GM13976 (cell line): ENCODE data around the gene SUPT6H.
A peak's percentile ranks its signal among the peaks of the same experiment; 100 is the strongest.

Experiments used
- DNase-seq: peaks from one replicate; pipeline ENCODE4 v3.0.0; 2012; ENCODE audit warnings: low spot score
- in situ Hi-C: fragments of 300-500 bp; cut with MboI; formaldehyde crosslinking; loops from one replicate; pipeline ENCODE4 v1.12.0; 2022; ENCODE audit warnings: low sequenced_read_pairs, mixed read lengths, inconsistent platforms; ENCODE audit not compliant: unreplicated experiment
- TF ChIP-seq, protein P1 (sequence below): IDR thresholded peaks from 2 replicates; pipeline ENCODE4 v1.5.1; 2012; ENCODE audit warnings: borderline replicate concordance, mild to moderate bottlenecking; ENCODE audit not compliant: insufficient read depth; ENCODE audit errors: extremely low read depth, missing control alignments, control extremely low read depth

SUPT6H gene

DNA sequence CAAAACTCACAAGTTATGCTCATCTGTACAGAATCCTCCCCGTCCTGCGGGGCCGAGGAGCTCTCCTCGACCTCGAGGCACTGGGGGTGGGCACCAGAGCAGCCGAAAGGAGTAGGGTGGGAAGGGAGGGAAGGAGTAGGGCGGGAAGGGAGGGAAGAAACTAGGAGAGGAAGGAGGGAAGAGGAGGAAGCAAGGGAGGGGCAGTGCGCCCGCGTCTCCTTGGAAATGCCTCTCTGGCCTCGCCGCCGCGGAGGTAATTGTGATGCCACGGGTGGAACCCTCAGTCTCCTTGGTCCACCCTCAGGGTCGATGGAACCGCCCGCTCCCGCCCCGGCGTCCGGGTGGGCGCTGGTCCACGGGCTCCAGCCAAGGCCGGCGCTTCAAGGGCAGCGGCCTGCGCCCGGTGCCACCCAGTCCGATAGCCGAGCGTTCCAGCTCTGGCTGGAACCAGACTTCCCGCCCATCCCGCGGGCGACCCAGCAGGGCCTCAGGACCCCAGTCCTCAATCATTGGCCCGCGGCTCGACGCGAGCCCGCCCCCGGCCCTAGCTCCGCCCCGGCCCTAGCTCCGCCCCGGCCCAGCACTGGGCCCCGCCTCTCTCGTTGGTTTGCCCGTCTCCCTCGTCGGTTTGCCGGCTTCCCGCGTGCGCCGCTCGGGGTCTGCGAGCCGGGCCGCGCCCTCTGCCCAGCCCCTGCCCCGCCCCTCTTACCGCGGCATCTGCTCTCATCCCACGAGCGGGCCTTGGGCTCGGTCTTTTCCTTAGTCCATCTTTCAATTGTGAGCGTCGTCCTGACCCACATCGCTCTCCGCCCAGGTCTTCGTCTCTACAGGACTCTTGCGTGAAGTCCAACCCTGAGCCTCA lies 49.1 kb downstream of the SUPT6H start:
- TF ChIP-seq, protein P1, sequence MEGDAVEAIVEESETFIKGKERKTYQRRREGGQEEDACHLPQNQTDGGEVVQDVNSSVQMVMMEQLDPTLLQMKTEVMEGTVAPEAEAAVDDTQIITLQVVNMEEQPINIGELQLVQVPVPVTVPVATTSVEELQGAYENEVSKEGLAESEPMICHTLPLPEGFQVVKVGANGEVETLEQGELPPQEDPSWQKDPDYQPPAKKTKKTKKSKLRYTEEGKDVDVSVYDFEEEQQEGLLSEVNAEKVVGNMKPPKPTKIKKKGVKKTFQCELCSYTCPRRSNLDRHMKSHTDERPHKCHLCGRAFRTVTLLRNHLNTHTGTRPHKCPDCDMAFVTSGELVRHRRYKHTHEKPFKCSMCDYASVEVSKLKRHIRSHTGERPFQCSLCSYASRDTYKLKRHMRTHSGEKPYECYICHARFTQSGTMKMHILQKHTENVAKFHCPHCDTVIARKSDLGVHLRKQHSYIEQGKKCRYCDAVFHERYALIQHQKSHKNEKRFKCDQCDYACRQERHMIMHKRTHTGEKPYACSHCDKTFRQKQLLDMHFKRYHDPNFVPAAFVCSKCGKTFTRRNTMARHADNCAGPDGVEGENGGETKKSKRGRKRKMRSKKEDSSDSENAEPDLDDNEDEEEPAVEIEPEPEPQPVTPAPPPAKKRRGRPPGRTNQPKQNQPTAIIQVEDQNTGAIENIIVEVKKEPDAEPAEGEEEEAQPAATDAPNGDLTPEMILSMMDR = no peak
- DNase-seq = peak; percentile 96
- in situ Hi-C loops = no loop called here

- in situ Hi-C loops = no loop called here
- DNase-seq = peak; percentile 60
- TF ChIP-seq, protein P1 = no peak
These were observed 49.7 kb downstream of the SUPT6H start, which contains the start of gene PROCA1 for GRCh38 chr17:28711723-28712031. Gene PROCA1 (minus strand): TSS chr17:28711888. CDS start chr17:28711660, 228 bp downstream.

GRCh38 chr17:28712032-28712704 lies 50.2 kb downstream of the SUPT6H start:
- in situ Hi-C loops = no loop called here
- TF ChIP-seq, protein P1 = no peak
- DNase-seq = peak; percentile 87

GRCh38 chr17:28712705-28713415 lies 50.9 kb downstream of the SUPT6H start:
- DNase-seq = no peak
- in situ Hi-C loops = no loop called here
- TF ChIP-seq, protein P1 = no peak

- TF ChIP-seq, protein P1 = no peak
- in situ Hi-C loops = no loop called here
- DNase-seq = no peak
These were observed 52.3 kb downstream of the SUPT6H start for GRCh38 chr17:28714281-28714680.

DNA sequence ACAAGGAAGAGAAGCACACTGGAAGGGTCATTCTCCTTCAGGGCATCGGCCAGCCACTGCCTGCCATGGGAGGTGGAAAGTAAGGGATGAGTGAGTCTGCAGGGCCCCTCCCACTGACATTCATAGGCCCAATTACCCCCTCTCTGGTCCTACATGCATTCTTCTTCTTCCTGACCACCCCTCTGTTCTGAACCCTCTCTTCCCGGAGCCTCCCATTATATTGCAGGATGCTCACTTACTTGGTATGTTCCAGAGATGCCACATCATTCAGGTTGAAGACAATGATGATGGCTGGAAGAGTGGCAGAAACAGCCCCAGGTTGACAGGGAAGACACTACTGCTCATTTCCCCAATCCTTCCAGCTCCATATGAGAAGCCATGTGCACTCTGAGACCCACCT lies 53.2 kb downstream of the SUPT6H start:
- TF ChIP-seq, protein P1 = no peak
- no peak for DNase-seq
- in situ Hi-C loops = no loop called here
